Esophagus muscularis mucosa (tissue), 4 donors: ENCODE data around the gene PCDH9.

ENCODE experiments used
- CTCF ChIP-seq, 3 experiments: fragments of 200-600 bp in 2 of 3; fragments of 450-650 bp in 1 of 3; sonication (generic) in 2 of 3; IDR thresholded peaks; one replicate each; pipeline ENCODE4 v1.5.1; 2017 to 2019; ENCODE audit warnings: antibody characterized with exemption in 3 of 3, mild to moderate bottlenecking in 2 of 3, moderate library complexity in 1 of 3
- EP300 ChIP-seq: sonication (generic); formaldehyde crosslinking; IDR thresholded peaks from one replicate; pipeline ENCODE4 v1.6.1; 2017; ENCODE audit warnings: antibody characterized with exemption
- POLR2A ChIP-seq: fragments of 450-650 bp; IDR thresholded peaks from one replicate; pipeline ENCODE4 v1.6.1; 2017; ENCODE audit warnings: antibody characterized with exemption, moderate library complexity, mild to moderate bottlenecking, low read depth
- POLR2AphosphoS5 ChIP-seq, 2 donors: sonication (generic); formaldehyde crosslinking; IDR thresholded peaks; one replicate each; pipeline ENCODE4 v1.6.1; 2017; ENCODE audit warnings: antibody characterized with exemption in 2 of 2

GRCh38 chr13:66809485-66809884 is 420.7 kb downstream of the PCDH9 start:
- no peak for TF ChIP-seq POLR2AphosphoS5 (IDR thresholded peaks at IDR 0.05)
- TF ChIP-seq CTCF (IDR thresholded peaks at IDR 0.05) = no peak
- no peak for TF ChIP-seq POLR2A
- no peak for TF ChIP-seq EP300
